Measurements from ENCODE around the gene CELA1.

The CELA1 gene

DNA sequence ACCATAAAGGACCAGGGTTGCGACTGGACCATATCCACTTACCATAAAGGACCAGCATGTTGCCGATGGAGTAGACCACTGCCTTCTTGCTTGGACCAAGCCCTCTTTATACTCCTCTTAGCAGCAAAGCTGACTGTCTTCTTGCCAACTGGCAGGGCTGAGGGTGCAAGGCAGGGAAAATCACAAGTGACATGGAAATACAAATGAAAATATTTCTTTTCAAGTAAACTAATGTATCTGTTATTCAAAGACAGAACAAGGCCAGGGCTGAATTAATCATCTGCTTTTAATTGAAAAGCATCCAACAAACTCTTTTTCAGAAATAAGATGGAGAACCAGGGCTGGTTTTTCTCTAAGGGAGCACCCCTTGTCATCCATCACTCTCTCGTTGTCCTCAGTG is at the start of gene CELA1:
CELA1 (minus strand) TSS at position 99 of the 400 bp plus-strand sequence; CDS start at position 58, 41 bp downstream.
- Mint-ChIP-seq H3K4me3 (no peak within 1 kb of the TSS), H3K36me3 (no peaks in the 10 kb centered on the region), H3K27ac (no peak within 1 kb of the TSS), H3K4me1 (peaks cover 43 to 52% of the 10 kb centered on the region in 2 donors), H3K9me3 (no peaks in the 10 kb centered on the region), H3K27me3 (peaks cover 6 to 15% of the 10 kb centered on the region in 2 donors)
- no peak for DNase-seq
- no peak for ATAC-seq (replicated peaks)

- Mint-ChIP-seq H3K4me3 (peak overlapping the region; percentile 67 to 77), H3K4me1 (peaks cover 43 to 66% of the 10 kb centered on the region in 2 donors), H3K9me3 (no peaks in the 10 kb centered on the region), H3K36me3 (peaks cover 0 to 3% of the 10 kb centered on the region in 2 donors), H3K27ac (peak overlapping the region; percentile 75), H3K27me3 (no peaks in the 10 kb centered on the region)
- peak; percentile 45 to 57 for ATAC-seq (replicated peaks)
- DNase-seq, result peak; percentile 28
These were observed 49.1 kb upstream of the CELA1 start for GRCh38 chr12:51395283-51396230.

GRCh38 chr12:51393676-51394545 is 47.4 kb upstream of the CELA1 start:
- ATAC-seq (replicated peaks) (no peak), DNase-seq (no peak)
- Mint-ChIP-seq H3K4me3 (peak overlapping the region; percentile 90 to 99), H3K27ac (no peak overlapping the region), H3K4me1 (peaks cover 55 to 75% of the 10 kb centered on the region in 2 donors), H3K27me3 (no peaks in the 10 kb centered on the region), H3K9me3 (no peaks in the 10 kb centered on the region), H3K36me3 (peaks cover 3 to 9% of the 10 kb centered on the region in 2 donors)

DNA sequence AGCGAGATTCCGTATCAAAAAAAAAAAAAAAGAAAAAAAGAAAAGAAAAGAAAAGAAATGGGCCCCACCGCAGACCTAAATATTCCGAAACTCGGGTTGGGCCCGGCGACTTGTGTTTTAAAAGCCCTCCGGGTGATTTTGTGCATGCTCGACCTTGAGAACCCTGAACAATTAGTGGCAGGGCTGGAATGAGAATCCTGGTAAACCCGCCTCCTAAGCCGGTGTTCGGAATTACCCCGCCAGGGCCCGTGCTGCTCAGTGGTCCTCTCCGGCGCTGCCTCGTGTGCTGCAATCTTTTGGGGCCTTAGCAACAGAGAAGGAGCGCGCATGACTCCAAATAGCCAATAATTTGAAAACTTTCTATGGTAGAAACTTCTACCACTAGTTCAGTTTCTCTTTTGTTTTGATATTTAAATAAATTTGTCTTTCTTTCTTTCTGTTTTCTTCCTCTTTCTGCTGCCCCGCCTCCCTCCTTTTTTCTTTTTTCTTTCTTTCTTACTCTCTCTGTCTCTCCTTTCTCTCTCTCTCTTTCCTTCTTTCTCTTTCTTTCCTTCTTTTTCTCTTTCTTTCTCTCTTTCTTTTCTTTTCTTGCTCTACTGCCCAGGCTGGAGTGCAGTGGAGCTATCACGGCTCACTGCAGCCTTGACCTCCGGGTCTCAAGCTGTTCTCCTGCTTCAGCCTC is 46.2 kb upstream of the CELA1 start:
- peak; percentile 16 to 32 for ATAC-seq (replicated peaks)
- Mint-ChIP-seq H3K4me1 (peaks cover 62 to 77% of the 10 kb centered on the region in 2 donors), H3K27me3 (no peaks in the 10 kb centered on the region), H3K9me3 (no peaks in the 10 kb centered on the region), H3K4me3 (peak overlapping the region; percentile 90 to 99), H3K36me3 (peaks cover 11 to 20% of the 10 kb centered on the region in 2 donors), H3K27ac (peak overlapping the region; percentile 93)
- no peak for DNase-seq

- Mint-ChIP-seq H3K36me3 (peaks cover 14 to 29% of the 10 kb centered on the region in 2 donors), H3K4me3 (peak within 1 kb of the TSS; percentile 90 to 99), H3K9me3 (no peaks in the 10 kb centered on the region), H3K27ac (peak within 1 kb of the TSS; percentile 99), H3K4me1 (peaks cover 68 to 87% of the 10 kb centered on the region in 2 donors), H3K27me3 (no peaks in the 10 kb centered on the region)
- ATAC-seq (replicated peaks) (peak; percentile 61 to 69), DNase-seq (peak; percentile 61)
These were observed 45.0 kb upstream of the CELA1 start, which contains the start of gene GALNT6 for GRCh38 chr12:51391283-51392123. Gene GALNT6 (minus strand): TSS chr12:51391406. CDS start chr12:51379781, 11,625 bp downstream.

- Mint-ChIP-seq H3K27ac (peak overlapping the region; percentile 99), H3K9me3 (no peaks in the 10 kb centered on the region)
These were observed 44.4 kb upstream of the CELA1 start for GRCh38 chr12:51390891-51391282.

DNA sequence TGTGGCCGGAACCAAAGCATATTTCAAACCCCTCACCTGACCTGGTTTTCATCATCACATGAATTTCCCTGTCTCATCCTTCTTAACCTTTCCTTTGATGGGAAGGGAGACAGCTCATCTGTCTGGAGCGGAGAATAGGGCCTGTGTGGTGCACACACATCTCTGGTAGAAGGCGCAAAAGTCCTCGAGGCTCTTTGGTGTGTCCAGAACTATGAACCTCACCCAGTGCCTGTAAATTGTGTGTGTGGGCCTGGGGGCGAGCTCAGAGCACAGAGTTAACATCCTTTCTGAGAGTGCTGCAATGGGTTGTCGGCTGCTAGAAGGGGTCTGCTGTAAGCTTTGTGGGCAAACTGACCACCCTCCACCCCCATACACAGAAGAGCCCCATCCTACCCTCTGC is 44.0 kb upstream of the CELA1 start:
- peaks cover 64 to 82% of the 10 kb centered on the region in 2 donors for H3K4me1 Mint-ChIP-seq

More at GRCh38 chr12:51390891-51391282, 44.4 kb upstream of the CELA1 start:
- H3K4me3 Mint-ChIP-seq, result peak overlapping the region; percentile 90 to 99
- DNase-seq, result peak; percentile 33
- ATAC-seq (replicated peaks), result peak; percentile 40 to 44
- peaks cover 69 to 86% of the 10 kb centered on the region in 2 donors for H3K4me1 Mint-ChIP-seq
- peaks cover 17 to 32% of the 10 kb centered on the region in 2 donors for H3K36me3 Mint-ChIP-seq
- no peaks in the 10 kb centered on the region for H3K27me3 Mint-ChIP-seq

DNA sequence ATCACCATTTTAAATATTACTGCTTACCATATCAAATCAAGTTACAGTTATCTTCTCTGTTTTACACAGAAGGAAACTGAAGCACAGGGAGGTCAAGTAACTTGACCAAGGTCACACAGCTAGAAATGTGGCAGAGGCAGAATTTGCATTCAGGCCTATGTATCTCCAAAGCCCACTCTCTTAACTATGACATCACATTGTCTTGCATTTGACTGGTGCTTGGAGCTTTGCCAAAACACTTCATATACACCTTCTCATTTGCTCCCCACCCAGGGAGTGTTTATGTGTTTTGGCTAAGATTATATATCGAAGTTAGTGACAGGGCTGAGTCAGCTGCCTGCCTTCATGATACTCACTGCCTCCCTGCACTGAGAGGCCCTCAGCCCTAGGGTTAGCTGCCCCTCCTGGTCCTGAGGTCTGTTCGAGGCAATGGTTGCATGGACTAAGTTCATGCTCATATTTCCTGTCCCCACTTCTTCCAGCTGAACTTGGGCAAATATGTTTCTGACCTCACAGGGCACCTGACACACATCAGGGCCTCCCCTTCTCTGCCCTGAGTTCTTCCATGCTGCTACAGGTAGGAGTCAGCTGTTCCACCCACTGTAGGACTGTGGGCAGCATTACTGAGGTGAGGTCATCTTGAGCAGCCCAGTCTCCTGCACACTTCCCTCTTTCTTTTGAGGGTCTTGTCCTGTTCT is 43.0 kb upstream of the CELA1 start:
- Mint-ChIP-seq H3K36me3 (peaks cover 17 to 36% of the 10 kb centered on the region in 2 donors), H3K27ac (peak overlapping the region; percentile 74), H3K27me3 (no peaks in the 10 kb centered on the region), H3K4me3 (peak overlapping the region; percentile 58 to 90), H3K4me1 (peaks cover 60 to 72% of the 10 kb centered on the region in 2 donors), H3K9me3 (no peaks in the 10 kb centered on the region)
- DNase-seq (peak; percentile 26), ATAC-seq (replicated peaks) (peak; percentile 53 to 63)

More for the DNA sequence above, 44.0 kb upstream of the CELA1 start:
- H3K9me3 Mint-ChIP-seq, result no peaks in the 10 kb centered on the region
- H3K4me3 Mint-ChIP-seq, result peak overlapping the region; percentile 90 to 99
- H3K27ac Mint-ChIP-seq, result peak overlapping the region; percentile 99
- peaks cover 17 to 35% of the 10 kb centered on the region in 2 donors for H3K36me3 Mint-ChIP-seq
- DNase-seq (no peak), ATAC-seq (replicated peaks) (peak; percentile 3 to 5)
- no peaks in the 10 kb centered on the region for H3K27me3 Mint-ChIP-seq

GRCh38 chr12:51388846-51389245 is 42.4 kb upstream of the CELA1 start:
- H3K27ac Mint-ChIP-seq, result peak overlapping the region; percentile 1
- ATAC-seq (replicated peaks) (no peak), DNase-seq (no peak)
- H3K36me3 Mint-ChIP-seq, result peaks cover 20 to 39% of the 10 kb centered on the region in 2 donors
- no peaks in the 10 kb centered on the region for H3K27me3 Mint-ChIP-seq
- no peak overlapping the region for H3K4me3 Mint-ChIP-seq
- peaks cover 57 to 71% of the 10 kb centered on the region in 2 donors for H3K4me1 Mint-ChIP-seq
- no peaks in the 10 kb centered on the region for H3K9me3 Mint-ChIP-seq

- peaks cover 57 to 71% of the 10 kb centered on the region in 2 donors for H3K4me1 Mint-ChIP-seq
- H3K36me3 Mint-ChIP-seq, result peaks cover 24 to 43% of the 10 kb centered on the region in 2 donors
- H3K4me3 Mint-ChIP-seq, result peak overlapping the region; percentile 26 to 49
- H3K27me3 Mint-ChIP-seq, result no peaks in the 10 kb centered on the region
- H3K9me3 Mint-ChIP-seq, result no peaks in the 10 kb centered on the region
- H3K27ac Mint-ChIP-seq, result peak overlapping the region; percentile 31
- ATAC-seq (replicated peaks) (no peak), DNase-seq (no peak)
These were observed 41.8 kb upstream of the CELA1 start for GRCh38 chr12:51388069-51388799.

DNA sequence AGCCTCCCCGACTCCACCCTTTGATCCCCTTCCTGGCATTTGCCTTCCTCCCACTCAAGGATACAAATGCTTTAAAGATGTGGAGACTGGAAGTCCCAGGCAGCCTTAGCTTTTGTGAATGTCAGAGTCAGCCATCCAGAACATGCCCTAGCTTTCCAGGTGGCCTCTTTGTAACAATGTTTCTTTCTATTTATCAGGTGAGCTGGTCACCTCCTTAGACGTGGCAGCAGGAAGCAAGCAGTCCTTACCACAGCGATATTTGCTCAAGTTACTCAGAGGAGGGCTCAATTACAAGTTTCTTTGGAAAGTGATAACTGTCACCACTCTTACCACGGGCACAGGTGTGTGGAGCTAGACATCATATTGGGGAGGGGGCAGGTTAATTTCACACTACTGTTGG is 39.9 kb upstream of the CELA1 start:
- DNase-seq (no peak), ATAC-seq (replicated peaks) (no peak)
- H3K27me3 Mint-ChIP-seq, result no peaks in the 10 kb centered on the region
- peaks cover 36 to 60% of the 10 kb centered on the region in 2 donors for H3K36me3 Mint-ChIP-seq
- peaks cover 63 to 78% of the 10 kb centered on the region in 2 donors for H3K4me1 Mint-ChIP-seq
- no peak overlapping the region for H3K4me3 Mint-ChIP-seq
- H3K27ac Mint-ChIP-seq, result no peak overlapping the region
- H3K9me3 Mint-ChIP-seq, result no peaks in the 10 kb centered on the region

All from stimulated activated naive B cell treated with anti-CD40 and anti-IgM and Interleukin-4, amounts not matched to agents 10 μg/mL and 1 μg/mL and 100 μg/mL, for 72 hours (primary cell).